Adrenal gland (tissue), 5 donors: ENCODE measurements around the gene CAMK2D.

Experiments
- POLR2A ChIP-seq, 2 donors: fragments of 450-650 bp; IDR thresholded peaks; one replicate each; pipeline ENCODE4 v1.6.1; 2017; ENCODE audit warnings: antibody characterized with exemption in 2 of 2, mild to moderate bottlenecking in 2 of 2, moderate library complexity in 1 of 2
- TF ChIP-seq, protein P1 (sequence below), 6 experiments: fragments of 450-650 bp in 4 of 6; fragments of 200-600 bp in 2 of 6; sonication (generic) in 1 of 6; IDR thresholded peaks; 1 replicate in 5 of 6; 2 replicates in 1 of 6; pipeline versions ENCODE4 v1.5.1 to v1.8.0; 2016 to 2021; ENCODE audit warnings: antibody characterized with exemption in 6 of 6, mild to moderate bottlenecking in 2 of 6, moderate library complexity in 1 of 6
- donor health status: DM: no; HTN: no; CAD: no.

DNA sequence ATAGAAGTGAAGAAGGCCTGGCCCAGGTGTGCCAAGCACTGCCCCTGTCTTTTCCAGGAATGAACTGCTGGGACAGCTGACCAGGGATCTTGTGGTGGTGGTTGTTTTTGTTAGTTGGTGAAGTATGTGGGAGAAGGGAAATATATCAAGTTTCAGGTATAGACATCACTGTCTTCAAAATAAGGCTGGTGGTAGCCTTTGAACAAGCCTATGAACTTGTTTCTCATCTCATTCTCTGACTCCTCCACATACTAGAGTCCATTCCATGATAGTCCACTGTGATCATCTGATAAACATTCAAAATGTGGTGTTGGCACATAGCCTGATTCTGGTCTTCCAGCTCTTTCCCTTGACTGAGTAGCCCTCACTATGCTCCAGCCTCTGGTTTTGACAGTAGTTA is 303.7 kb downstream of the CAMK2D start:
- TF ChIP-seq, protein P1, sequence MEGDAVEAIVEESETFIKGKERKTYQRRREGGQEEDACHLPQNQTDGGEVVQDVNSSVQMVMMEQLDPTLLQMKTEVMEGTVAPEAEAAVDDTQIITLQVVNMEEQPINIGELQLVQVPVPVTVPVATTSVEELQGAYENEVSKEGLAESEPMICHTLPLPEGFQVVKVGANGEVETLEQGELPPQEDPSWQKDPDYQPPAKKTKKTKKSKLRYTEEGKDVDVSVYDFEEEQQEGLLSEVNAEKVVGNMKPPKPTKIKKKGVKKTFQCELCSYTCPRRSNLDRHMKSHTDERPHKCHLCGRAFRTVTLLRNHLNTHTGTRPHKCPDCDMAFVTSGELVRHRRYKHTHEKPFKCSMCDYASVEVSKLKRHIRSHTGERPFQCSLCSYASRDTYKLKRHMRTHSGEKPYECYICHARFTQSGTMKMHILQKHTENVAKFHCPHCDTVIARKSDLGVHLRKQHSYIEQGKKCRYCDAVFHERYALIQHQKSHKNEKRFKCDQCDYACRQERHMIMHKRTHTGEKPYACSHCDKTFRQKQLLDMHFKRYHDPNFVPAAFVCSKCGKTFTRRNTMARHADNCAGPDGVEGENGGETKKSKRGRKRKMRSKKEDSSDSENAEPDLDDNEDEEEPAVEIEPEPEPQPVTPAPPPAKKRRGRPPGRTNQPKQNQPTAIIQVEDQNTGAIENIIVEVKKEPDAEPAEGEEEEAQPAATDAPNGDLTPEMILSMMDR (IDR thresholded peaks at IDR 0.05), result no peak
- no peak for TF ChIP-seq POLR2A (IDR thresholded peaks at IDR 0.05)
